ENCODE data around the gene GAS1. TPM values are rescaled to one million over a fixed set of nuclear protein-coding genes. Genes with fewer than 3 reads are reported as not detected.

The GAS1 gene
- total and polyA plus RNA-seq, 2 of the 8 experiments (the other 6 are each of a cell fraction or from before 2014, with no cell fraction given): 2.8 to 5.7 TPM

GRCh38 chr9:86946201-86947145, 833 bp downstream of the GAS1 start (continued):
- TF ChIP-seq, protein P1, sequence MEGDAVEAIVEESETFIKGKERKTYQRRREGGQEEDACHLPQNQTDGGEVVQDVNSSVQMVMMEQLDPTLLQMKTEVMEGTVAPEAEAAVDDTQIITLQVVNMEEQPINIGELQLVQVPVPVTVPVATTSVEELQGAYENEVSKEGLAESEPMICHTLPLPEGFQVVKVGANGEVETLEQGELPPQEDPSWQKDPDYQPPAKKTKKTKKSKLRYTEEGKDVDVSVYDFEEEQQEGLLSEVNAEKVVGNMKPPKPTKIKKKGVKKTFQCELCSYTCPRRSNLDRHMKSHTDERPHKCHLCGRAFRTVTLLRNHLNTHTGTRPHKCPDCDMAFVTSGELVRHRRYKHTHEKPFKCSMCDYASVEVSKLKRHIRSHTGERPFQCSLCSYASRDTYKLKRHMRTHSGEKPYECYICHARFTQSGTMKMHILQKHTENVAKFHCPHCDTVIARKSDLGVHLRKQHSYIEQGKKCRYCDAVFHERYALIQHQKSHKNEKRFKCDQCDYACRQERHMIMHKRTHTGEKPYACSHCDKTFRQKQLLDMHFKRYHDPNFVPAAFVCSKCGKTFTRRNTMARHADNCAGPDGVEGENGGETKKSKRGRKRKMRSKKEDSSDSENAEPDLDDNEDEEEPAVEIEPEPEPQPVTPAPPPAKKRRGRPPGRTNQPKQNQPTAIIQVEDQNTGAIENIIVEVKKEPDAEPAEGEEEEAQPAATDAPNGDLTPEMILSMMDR (IDR thresholded peaks at IDR 0.05; ENCODE audit: control extremely low read depth in 1 of 3, insufficient read depth in 1 of 3, low read depth in 1 of 3, low read length in 3 of 3): 0 out of 4 replicates have a peak, but pooled peaks of 1 of the 3 experiments have one; percentile 8
- peak; percentile 36 for TF ChIP-seq TAF7 (optimal IDR thresholded peaks at IDR 0.05; ENCODE audit: borderline replicate concordance, low read depth, low read length)
- TF ChIP-seq RFX5 (IDR thresholded peaks at IDR 0.05; ENCODE audit: borderline replicate concordance, low read depth, low read length): no peak
- no peak; a peak in 2 of 4 replicates for TF ChIP-seq SIN3A (conservative IDR thresholded peaks at IDR 0.05 in 1 of 2, IDR thresholded peaks at IDR 0.05 in 1 of 2; ENCODE audit: low read depth in 1 of 2, low read length in 2 of 2)
- 0 out of 2 replicates have a peak, but pooled peaks have one; percentile 53 for TF ChIP-seq CREB1 (IDR thresholded peaks at IDR 0.05)
- TF ChIP-seq RAD21 (IDR thresholded peaks at IDR 0.05 in 1 of 2, conservative IDR thresholded peaks at IDR 0.05 in 1 of 2; ENCODE audit: low read depth in 2 of 2, low read length in 2 of 2): no peak
- no peak for TF ChIP-seq CBX5 (IDR thresholded peaks at IDR 0.05; ENCODE audit: low read depth, low read length)
- TF ChIP-seq BCL11A (IDR thresholded peaks at IDR 0.05; ENCODE audit: low read depth in 2 of 2, low read length in 2 of 2): no peak
- TF ChIP-seq RXRA (IDR thresholded peaks at IDR 0.05; ENCODE audit: insufficient read depth, low read depth, low read length): no peak
- TF ChIP-seq JUND (IDR thresholded peaks at IDR 0.05; ENCODE audit: low read length): no peak
- TF ChIP-seq SUZ12 (IDR thresholded peaks at IDR 0.05; ENCODE audit: low read length): peak; percentile 52
- TF ChIP-seq BACH1 (IDR thresholded peaks at IDR 0.05; ENCODE audit: low read length): no peak
- no peak for TF ChIP-seq KDM5A (IDR thresholded peaks at IDR 0.05; ENCODE audit: low read length)
- no peak for TF ChIP-seq NRF1 (IDR thresholded peaks at IDR 0.05; ENCODE audit: low read depth, low read length)
- no peak for TF ChIP-seq TBP (IDR thresholded peaks at IDR 0.05; ENCODE audit: low read depth, low read length)
- no peak for TF ChIP-seq EZH2 (IDR thresholded peaks at IDR 0.05; ENCODE audit: low read depth, low read length, severe bottlenecking)
- TF ChIP-seq POU5F1 (IDR thresholded peaks at IDR 0.05; ENCODE audit: low read depth, low read length): no peak
- TF ChIP-seq TAF1 (IDR thresholded peaks at IDR 0.05; ENCODE audit: low read depth, low read length): no peak; the same call in 1 of the 2 replicates
- no peak for TF ChIP-seq GABPA (IDR thresholded peaks at IDR 0.05; ENCODE audit: borderline replicate concordance, insufficient read depth, low read length)
- no peak for TF ChIP-seq ZNF274 (IDR thresholded peaks at IDR 0.05; ENCODE audit: borderline replicate concordance, extremely low read depth, low read length)
